Pancreas (tissue), 10 donors: ENCODE data around the gene IL11RA. TPM values are rescaled to one million over a fixed set of nuclear protein-coding genes. Genes with fewer than 3 reads are reported as not detected.

ENCODE experiments used
- ATAC-seq, 4 donors: fragments of 200-7000 bp; cut with Tn5 transposase; one replicate each; pipeline versions ENCODE4 v1.8.0 to v1.9.1; 2020; ENCODE audit warnings: mild to moderate bottlenecking in 4 of 4, moderate library complexity in 4 of 4
- DNase-seq, 6 donors: peaks; one replicate each; pipeline ENCODE4 v3.0.0-alpha.2; 2020
- FAIRE-seq: peaks from 2 replicates; lab custom pipeline; 2012; peaks lifted over from hg19 to GRCh38; lab: Jason Lieb, UNC
- H3K27ac ChIP-seq, 4 donors: fragments of 200-600 bp; sonication (generic); 1 replicate in 3 of 4; 2 replicates in 1 of 4; pipeline versions ENCODE4 v1.5.0 to v1.8.0; 2020
- H3K27me3 ChIP-seq, 4 donors: fragments of 200-600 bp; one replicate each; pipeline ENCODE4 v1.8.0; 2021
- H3K36me3 ChIP-seq, 3 donors: fragments of 200-600 bp; sonication (generic) in 1 of 3; one replicate each; pipeline versions ENCODE4 v1.5.0 to v1.8.0; 2020 to 2021
- H3K4me1 ChIP-seq, 3 donors: fragments of 200-600 bp; one replicate each; pipeline ENCODE4 v1.8.0; 2021
- H3K4me3 ChIP-seq, 4 donors: fragments of 200-600 bp; sonication (generic) in 2 of 4; one replicate each; pipeline versions ENCODE4 v1.5.0 to v1.8.0; 2020 to 2021
- H3K9me3 ChIP-seq, 4 donors: fragments of 200-600 bp; one replicate each; pipeline ENCODE4 v1.8.0; 2021
- WGBS, 2 donors: extraction: QIAGEN DNeasy Blood & Tissue Kit; methylation state at CpG; one replicate each; pipeline ENCODE4 v1.1.7; 2013; 5-methylcytosine and 5-hydroxymethylcytosine counted together
- intact Hi-C, 3 donors: fragments of 100-400 bp; cut with DNase I; formaldehyde crosslinking; loops; one replicate each; pipeline versions ENCODE4 v1.11.1 to v1.14.2; 2022
- polyA plus RNA-seq, 2 donors: library from polyadenylated mRNA; stranded (reverse); fragments of 200-250 nt; gene quantifications; one replicate each; pipeline ENCODE4 v1.2.3, GENCODE V29; 2013
- total RNA-seq, 6 donors: library from RNA; stranded (reverse); fragmentation: NEBNext Ultra II Directional in 4 of 6; extraction: Animal tissue kit (Norgen Biotek cat#: 25700) in 4 of 6; gene quantifications; one replicate each; pipeline versions ENCODE4 v1.2.1 to v1.2.4, GENCODE V29; 2021 to 2023
- TF ChIP-seq, protein P1 (sequence below), 4 donors: fragments of 200-600 bp; sonication (generic) in 3 of 4; IDR thresholded peaks; one replicate each; pipeline versions ENCODE4 v1.5.0 to v1.8.0; 2021; ENCODE audit warnings: antibody characterized with exemption in 4 of 4
- donor health status: healthy with polysubstance abuse.
- donor health status: DM: no; HTN: no; CAD: no; lungs with moderate emphysema.
- donor health status: DM: no; HTN: no; CAD: no.
- donor health status: control.
- donor health status: control.
- donor health status: Bipolar disorder and iron deficiency.
- donor health status: DM: yes; HTN: yes; CAD: no.
- donor health status: DM: no; HTN: no; CAD: no.
- donor health status: DM: no; HTN: no; CAD: no.
- donor health status: DM: yes; HTN: yes; CAD: no.

IL11RA gene
- total and polyA plus RNA-seq, 8 donors, result 4.1 to 30.0 (median 7.3) TPM

DNA sequence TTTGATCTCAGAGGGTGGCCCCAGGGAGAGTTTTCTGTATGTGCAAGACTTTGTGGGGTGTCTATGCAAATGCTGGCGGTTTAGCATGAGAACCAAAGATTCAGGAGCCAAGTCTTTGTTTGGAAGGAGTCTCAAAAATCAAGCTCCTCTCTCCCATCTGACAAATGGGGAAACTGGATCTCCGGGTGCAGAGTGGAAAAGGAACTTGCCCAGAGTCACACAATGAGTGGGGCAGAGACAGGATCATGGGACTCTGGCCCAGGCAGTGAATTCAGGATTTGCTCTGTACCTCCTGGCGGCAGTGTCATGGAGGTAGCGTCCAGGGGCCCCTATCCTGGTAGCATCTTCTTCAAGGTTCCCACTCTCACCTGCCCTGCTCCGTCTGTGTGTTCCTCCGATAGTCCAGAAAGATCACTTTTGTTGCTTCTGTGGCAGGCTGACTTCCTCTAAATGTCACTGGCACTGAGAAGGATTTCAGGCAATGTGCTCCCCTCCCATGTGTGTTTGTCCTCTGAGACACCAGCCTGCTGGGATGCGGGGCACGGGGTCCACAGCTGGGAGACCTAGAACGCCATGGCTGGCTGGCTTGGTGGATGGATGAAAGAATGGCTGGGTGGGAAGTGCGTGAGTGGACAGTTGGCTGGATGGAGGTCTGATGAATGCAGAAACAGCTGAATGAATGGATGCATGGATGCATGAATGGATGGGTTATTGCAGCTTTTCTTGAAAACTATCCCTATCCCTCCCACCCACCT lies 35.5 kb downstream of the IL11RA start:
- TF ChIP-seq, protein P1, sequence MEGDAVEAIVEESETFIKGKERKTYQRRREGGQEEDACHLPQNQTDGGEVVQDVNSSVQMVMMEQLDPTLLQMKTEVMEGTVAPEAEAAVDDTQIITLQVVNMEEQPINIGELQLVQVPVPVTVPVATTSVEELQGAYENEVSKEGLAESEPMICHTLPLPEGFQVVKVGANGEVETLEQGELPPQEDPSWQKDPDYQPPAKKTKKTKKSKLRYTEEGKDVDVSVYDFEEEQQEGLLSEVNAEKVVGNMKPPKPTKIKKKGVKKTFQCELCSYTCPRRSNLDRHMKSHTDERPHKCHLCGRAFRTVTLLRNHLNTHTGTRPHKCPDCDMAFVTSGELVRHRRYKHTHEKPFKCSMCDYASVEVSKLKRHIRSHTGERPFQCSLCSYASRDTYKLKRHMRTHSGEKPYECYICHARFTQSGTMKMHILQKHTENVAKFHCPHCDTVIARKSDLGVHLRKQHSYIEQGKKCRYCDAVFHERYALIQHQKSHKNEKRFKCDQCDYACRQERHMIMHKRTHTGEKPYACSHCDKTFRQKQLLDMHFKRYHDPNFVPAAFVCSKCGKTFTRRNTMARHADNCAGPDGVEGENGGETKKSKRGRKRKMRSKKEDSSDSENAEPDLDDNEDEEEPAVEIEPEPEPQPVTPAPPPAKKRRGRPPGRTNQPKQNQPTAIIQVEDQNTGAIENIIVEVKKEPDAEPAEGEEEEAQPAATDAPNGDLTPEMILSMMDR (IDR thresholded peaks at IDR 0.05), result no peak
- no peaks in the 10 kb centered on the region for H3K9me3 ChIP-seq
- H3K36me3 ChIP-seq, result no peaks in the 10 kb centered on the region
- intact Hi-C loops, result no loop called here
- 90 to 91% methylated on average over 10 of the region's 10 CpGs for WGBS, 2 donors
- no peak overlapping the region for H3K4me3 ChIP-seq
- FAIRE-seq (no peak), ATAC-seq (no peak), DNase-seq (no peak)
- no peaks in the 10 kb centered on the region for H3K4me1 ChIP-seq
- H3K27me3 ChIP-seq, result no peaks in the 10 kb centered on the region
- H3K27ac ChIP-seq, result no peak overlapping the region

DNA sequence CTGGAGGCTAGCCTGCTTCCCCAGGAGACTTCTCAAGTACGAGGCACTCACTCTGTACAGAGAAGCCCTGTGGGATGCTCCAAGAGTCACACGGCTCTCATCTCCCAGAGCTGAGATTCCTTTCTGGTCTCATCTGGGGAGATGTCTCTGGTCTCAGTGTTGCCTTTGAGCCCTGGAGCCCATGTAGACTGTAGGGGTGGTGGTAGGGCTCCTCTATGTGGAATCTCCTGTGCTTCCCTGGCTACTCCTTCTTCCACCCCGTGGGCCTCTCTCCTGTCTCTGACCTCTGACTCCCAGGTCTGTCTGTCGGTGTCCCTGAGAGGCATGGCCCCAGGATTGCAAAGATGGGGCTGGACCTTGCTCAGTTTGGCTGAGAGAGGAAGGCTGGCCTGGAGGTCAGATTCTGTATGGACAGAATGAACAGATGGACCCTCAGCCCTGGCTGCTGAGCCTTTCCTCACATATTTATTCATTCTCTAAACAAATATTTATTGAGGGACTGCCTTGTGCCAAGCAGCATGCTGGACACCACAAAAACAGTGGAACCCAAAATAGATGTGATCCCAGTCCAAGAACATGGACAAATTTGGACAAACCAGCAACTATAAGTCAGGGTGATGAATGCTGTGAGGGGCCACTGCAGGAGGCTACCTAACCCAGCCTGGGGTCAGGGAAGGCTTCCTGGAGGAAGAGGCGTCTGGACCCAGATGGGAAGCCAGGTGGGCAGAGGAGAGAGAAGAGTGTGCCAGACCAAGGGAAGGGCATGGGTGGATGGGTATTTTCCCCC lies 36.5 kb downstream of the IL11RA start:
- H3K4me3 ChIP-seq, result no peak overlapping the region
- 75% methylated on average over 5 of the region's 5 CpGs for WGBS, 2 donors
- H3K36me3 ChIP-seq, result no peaks in the 10 kb centered on the region
- TF ChIP-seq, protein P1 (IDR thresholded peaks at IDR 0.05), result no peak
- intact Hi-C loops, result no loop called here
- H3K4me1 ChIP-seq, result no peaks in the 10 kb centered on the region
- no peaks in the 10 kb centered on the region for H3K9me3 ChIP-seq
- no peak for FAIRE-seq
- DNase-seq, result no peak
- no peak overlapping the region for H3K27ac ChIP-seq
- no peaks in the 10 kb centered on the region for H3K27me3 ChIP-seq
- ATAC-seq, result no peak

DNA sequence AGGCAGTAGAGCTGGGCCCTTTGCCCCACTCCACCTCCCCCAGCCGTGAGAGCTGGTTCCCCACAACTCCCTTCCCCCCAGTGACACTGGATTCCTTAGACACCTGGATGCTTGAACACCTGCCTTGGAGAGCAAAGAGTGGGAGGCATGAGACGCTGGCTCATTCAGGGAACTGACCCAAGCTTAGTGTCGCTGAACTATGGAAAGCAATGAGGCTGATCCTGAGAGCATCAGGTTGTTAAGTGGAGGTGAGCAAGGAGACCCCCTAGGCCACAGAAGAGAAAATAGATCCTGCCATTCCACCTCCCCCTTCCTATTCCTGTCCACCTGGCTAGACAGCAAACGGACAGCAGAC lies 37.1 kb downstream of the IL11RA start:
- no peak for FAIRE-seq
- TF ChIP-seq, protein P1 (IDR thresholded peaks at IDR 0.05), result no peak
- no peak for DNase-seq
- no peaks in the 10 kb centered on the region for H3K9me3 ChIP-seq
- no peak for ATAC-seq
- no peak overlapping the region for H3K4me3 ChIP-seq
- no peaks in the 10 kb centered on the region for H3K27me3 ChIP-seq
- no peaks in the 10 kb centered on the region for H3K4me1 ChIP-seq
- H3K27ac ChIP-seq, result no peak overlapping the region
- WGBS, 2 donors, result 72 to 74% methylated on average over 4 of the region's 4 CpGs
- intact Hi-C loops, result no loop called here
- H3K36me3 ChIP-seq, result no peaks in the 10 kb centered on the region

- Histone ChIP-seq H3K27ac (no peak overlapping the region), H3K36me3 (no peaks in the 10 kb centered on the region), H3K4me3 (no peak overlapping the region), H3K27me3 (no peaks in the 10 kb centered on the region), H3K4me1 (no peaks in the 10 kb centered on the region), H3K9me3 (no peaks in the 10 kb centered on the region)
- intact Hi-C loops, result no loop called here
- no peak for DNase-seq
- ATAC-seq, result no peak
- FAIRE-seq, result no peak
- TF ChIP-seq, protein P1 (IDR thresholded peaks at IDR 0.05), result no peak
- 52 to 64% methylated on average over 8 of the region's 8 CpGs for WGBS, 2 donors
These were observed 37.5 kb downstream of the IL11RA start for GRCh38 chr9:34689512-34689911.
